Activated CD8-positive, alpha-beta memory T cell treated with anti-CD3 and anti-CD28 coated beads, Interleukin-2, amount 50 U/mL, for 48 hours (primary cell): ENCODE results near the gene FOXN1.
A peak's percentile ranks its signal among the peaks of the same experiment; 100 is the strongest.

ENCODE experiments used
- DNase-seq: peaks from one replicate; pipeline ENCODE4 v3.0.0-alpha.2; 2020

The FOXN1 gene

GRCh38 chr17:28576758-28577465 is 70.8 kb downstream of the FOXN1 start, which contains the start of gene ALDOC:
Gene ALDOC, minus strand, starts transcription at chr17:28576895. Its CDS starts 1,363 bp downstream, at chr17:28575532.
- peak; percentile 98 for DNase-seq

- no peak for DNase-seq
Measured at GRCh38 chr17:28577466-28577824, 71.3 kb downstream of the FOXN1 start.

- no peak for DNase-seq
Measured at GRCh38 chr17:28578246-28579195, 72.4 kb downstream of the FOXN1 start.

- no peak for DNase-seq
Measured at GRCh38 chr17:28579526-28579925, 73.4 kb downstream of the FOXN1 start.

GRCh38 chr17:28580959-28581358 is 74.8 kb downstream of the FOXN1 start:
- no peak for DNase-seq

- no peak for DNase-seq
Measured at GRCh38 chr17:28582513-28582912, 76.4 kb downstream of the FOXN1 start.

GRCh38 chr17:28584434-28584833 is 78.3 kb downstream of the FOXN1 start:
- no peak for DNase-seq

GRCh38 chr17:28585851-28586250 is 79.7 kb downstream of the FOXN1 start:
- DNase-seq: no peak
